HFFc6 (cell line): ENCODE data around the gene SH3BP5. TPM values are rescaled to one million over a fixed set of nuclear protein-coding genes. Genes with fewer than 3 reads are reported as not detected.

Source experiments
- DNase-seq: peaks from one replicate; pipeline ENCODE4 v3.0.0-alpha.2; 2018
- H3K27ac Mint-ChIP-seq: 2 replicates; pipeline ENCODE4 v1.8.0; 2020; ENCODE audit warnings: mild to moderate bottlenecking, mixed read lengths
- H3K27me3 Mint-ChIP-seq: 2 replicates; pipeline ENCODE4 v1.8.0; 2021; ENCODE audit warnings: mild to moderate bottlenecking, moderate library complexity, mixed read lengths; ENCODE audit not compliant: insufficient read depth
- H3K36me3 Mint-ChIP-seq: 2 replicates; pipeline ENCODE4 v1.8.0; 2021; ENCODE audit warnings: low read depth, mixed read lengths
- H3K4me1 Mint-ChIP-seq: 2 replicates; pipeline ENCODE4 v1.8.0; 2020; ENCODE audit warnings: low read depth, mixed read lengths
- H3K4me3 Mint-ChIP-seq: 2 replicates; pipeline ENCODE4 v1.8.0; 2020; ENCODE audit warnings: mild to moderate bottlenecking, moderate library complexity, mixed read lengths
- H3K9me3 Mint-ChIP-seq: 2 replicates; pipeline ENCODE4 v1.8.0; 2020; ENCODE audit warnings: mild to moderate bottlenecking, mixed read lengths
- total RNA-seq, 6 experiments: library from RNA; stranded (reverse); fragmentation: NEBNext Ultra II Directional; extraction: Animal tissue kit (Norgen Biotek cat#: 25700); gene quantifications; 2 replicates in 1 of 6; 3 replicates in 5 of 6; pipeline ENCODE4 v1.2.3, GENCODE V29; 2021
- TF ChIP-seq, protein P1 (sequence below): fragments of 200-600 bp; sonication (generic); IDR thresholded peaks from 2 replicates; pipeline ENCODE4 v1.5.0; 2021; ENCODE audit warnings: antibody characterized with exemption, mild to moderate bottlenecking

SH3BP5 gene
- total RNA-seq, 6 experiments from 2014 or later, result 10.8 to 14.2 (median 11.9) TPM

- H3K36me3 Mint-ChIP-seq, result no peaks in the 10 kb centered on the region; the same call in 1 of the 2 replicates
- no peaks in the 10 kb centered on the region for H3K27me3 Mint-ChIP-seq
- H3K4me1 Mint-ChIP-seq, result peaks cover 30% of the 10 kb centered on the region
- TF ChIP-seq, protein P1, sequence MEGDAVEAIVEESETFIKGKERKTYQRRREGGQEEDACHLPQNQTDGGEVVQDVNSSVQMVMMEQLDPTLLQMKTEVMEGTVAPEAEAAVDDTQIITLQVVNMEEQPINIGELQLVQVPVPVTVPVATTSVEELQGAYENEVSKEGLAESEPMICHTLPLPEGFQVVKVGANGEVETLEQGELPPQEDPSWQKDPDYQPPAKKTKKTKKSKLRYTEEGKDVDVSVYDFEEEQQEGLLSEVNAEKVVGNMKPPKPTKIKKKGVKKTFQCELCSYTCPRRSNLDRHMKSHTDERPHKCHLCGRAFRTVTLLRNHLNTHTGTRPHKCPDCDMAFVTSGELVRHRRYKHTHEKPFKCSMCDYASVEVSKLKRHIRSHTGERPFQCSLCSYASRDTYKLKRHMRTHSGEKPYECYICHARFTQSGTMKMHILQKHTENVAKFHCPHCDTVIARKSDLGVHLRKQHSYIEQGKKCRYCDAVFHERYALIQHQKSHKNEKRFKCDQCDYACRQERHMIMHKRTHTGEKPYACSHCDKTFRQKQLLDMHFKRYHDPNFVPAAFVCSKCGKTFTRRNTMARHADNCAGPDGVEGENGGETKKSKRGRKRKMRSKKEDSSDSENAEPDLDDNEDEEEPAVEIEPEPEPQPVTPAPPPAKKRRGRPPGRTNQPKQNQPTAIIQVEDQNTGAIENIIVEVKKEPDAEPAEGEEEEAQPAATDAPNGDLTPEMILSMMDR, result no peak
- no peak for DNase-seq
- no peak overlapping the region for H3K4me3 Mint-ChIP-seq
- H3K27ac Mint-ChIP-seq, result no peak overlapping the region
- no peaks in the 10 kb centered on the region for H3K9me3 Mint-ChIP-seq
Observed at GRCh38 chr3:15276028-15276724, 56.2 kb downstream of the SH3BP5 start.

DNA sequence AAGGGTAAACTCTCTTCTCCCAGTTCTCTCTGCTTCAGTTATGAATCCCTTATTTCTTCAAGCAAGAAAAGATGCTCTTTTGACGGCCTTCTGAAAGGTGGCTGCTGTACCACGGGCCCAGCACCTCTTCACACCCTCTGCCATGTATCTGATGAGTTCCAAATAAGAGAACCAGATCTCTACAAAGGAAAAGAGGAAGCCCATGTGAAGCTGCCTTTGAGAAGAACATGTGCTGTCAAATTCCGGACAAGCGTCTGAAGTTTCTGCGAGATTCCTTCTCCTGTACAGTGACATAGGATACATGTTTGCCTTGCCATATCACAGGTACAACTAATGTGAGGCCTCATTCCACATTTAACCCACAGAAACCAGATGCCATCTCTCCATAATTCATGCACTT is 59.2 kb downstream of the SH3BP5 start:
- no peak for DNase-seq
- H3K27ac Mint-ChIP-seq, result no peak overlapping the region
- TF ChIP-seq, protein P1, result no peak

DNA sequence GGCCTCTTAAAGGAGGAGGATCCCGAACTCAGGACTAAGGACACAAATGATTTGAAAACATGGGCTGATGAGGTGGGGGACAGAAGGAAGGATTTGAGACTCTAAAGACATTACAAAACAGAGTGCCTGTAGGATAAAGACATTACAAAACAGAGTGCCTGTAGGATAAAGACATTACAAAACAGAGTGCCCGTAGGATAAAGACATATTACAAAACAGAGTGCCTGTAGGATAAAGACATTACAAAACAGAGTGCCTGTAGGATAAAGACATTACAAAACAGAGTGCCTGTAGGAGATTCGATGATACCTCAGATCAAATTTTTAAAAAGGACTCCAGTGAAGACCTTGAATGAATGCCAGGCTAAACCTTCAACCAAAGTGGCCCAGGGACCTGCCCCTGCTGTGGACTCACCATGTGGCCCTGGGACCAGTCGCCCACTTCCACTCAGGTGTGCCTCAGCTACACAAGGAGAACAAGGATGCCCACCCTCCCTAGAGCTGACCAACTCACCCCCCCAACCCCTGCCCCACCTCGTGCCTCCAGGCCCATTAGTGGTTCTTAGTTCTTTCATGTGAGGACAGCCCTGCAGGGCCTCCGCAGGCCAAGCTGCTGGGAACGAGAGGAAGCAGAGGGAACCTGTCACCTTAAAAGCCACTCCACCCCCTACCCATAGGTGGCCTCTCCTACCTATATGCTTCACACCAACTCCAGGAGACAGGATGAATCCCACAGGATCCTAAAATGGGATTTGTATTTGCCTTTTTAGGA is 59.8 kb downstream of the SH3BP5 start:
- no peak overlapping the region for H3K27ac Mint-ChIP-seq
- peaks cover 45% of the 10 kb centered on the region for H3K4me1 Mint-ChIP-seq
- no peaks in the 10 kb centered on the region; the same call in 1 of the 2 replicates for H3K27me3 Mint-ChIP-seq
- H3K4me3 Mint-ChIP-seq, result no peak overlapping the region
- H3K36me3 Mint-ChIP-seq, result no peaks in the 10 kb centered on the region; the same call in 1 of the 2 replicates
- DNase-seq, result no peak
- TF ChIP-seq, protein P1, result no peak
- no peaks in the 10 kb centered on the region for H3K9me3 Mint-ChIP-seq

More for the DNA sequence above, 59.2 kb downstream of the SH3BP5 start:
- peaks cover 40% of the 10 kb centered on the region for H3K4me1 Mint-ChIP-seq
- H3K9me3 Mint-ChIP-seq, result no peaks in the 10 kb centered on the region
- no peaks in the 10 kb centered on the region; the same call in 1 of the 2 replicates for H3K36me3 Mint-ChIP-seq
- no peaks in the 10 kb centered on the region; the same call in 1 of the 2 replicates for H3K27me3 Mint-ChIP-seq
- no peak overlapping the region for H3K4me3 Mint-ChIP-seq

DNA sequence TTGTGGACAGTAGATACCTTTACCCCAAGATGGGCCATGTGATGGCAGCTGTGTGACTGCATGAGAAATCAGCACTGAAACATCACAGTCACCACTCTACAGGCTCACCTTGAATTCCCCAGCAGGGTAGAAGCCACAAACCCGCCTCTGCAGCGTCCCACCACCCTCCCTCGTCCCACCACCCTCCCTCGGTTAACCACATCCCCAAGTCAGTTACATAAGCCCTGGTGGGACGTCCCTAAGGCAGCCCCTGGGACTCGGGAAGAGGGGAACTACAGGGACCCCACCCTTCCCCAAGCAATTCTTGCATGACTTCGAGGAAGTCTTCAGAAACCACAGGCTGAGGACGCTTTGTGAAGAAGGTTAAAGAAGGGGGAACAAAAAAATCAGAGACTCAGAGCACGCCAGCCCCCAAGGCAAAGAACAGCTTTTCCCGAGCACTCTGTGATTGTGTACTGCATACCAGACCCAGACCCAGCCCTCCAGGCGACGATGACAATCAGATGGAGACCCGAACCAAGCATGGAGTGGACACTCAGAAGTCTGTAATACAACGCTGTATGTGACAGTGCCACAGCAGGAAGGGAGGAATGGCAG is 60.5 kb downstream of the SH3BP5 start:
- no peak for DNase-seq
- H3K4me1 Mint-ChIP-seq, result peaks cover 45% of the 10 kb centered on the region
- H3K27ac Mint-ChIP-seq, result no peak overlapping the region
- H3K27me3 Mint-ChIP-seq, result no peaks in the 10 kb centered on the region; the same call in 1 of the 2 replicates
- TF ChIP-seq, protein P1, result no peak
- no peak overlapping the region for H3K4me3 Mint-ChIP-seq
- H3K9me3 Mint-ChIP-seq, result no peaks in the 10 kb centered on the region
- no peaks in the 10 kb centered on the region; the same call in 1 of the 2 replicates for H3K36me3 Mint-ChIP-seq

DNA sequence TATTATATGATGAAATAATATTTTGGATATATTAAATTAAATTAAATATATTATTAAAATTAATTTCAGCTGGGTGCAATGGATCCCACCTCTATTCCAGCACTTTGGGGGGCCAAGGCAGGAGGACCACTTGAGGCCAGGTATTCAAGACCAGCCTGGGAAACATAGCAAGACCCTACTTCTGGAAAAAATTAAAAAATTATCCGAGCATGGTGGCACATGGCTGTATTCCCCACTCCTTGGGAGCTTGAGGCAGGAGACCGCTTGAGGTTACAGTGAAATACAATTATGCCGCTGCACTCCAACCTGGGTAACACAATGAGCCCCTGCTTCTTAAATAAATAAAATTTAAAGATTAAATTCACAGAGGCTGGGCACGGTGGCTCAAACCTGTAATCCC is 61.4 kb downstream of the SH3BP5 start:
- H3K4me1 Mint-ChIP-seq, result peaks cover 41% of the 10 kb centered on the region
- H3K4me3 Mint-ChIP-seq, result no peak overlapping the region
- no peaks in the 10 kb centered on the region; the same call in 1 of the 2 replicates for H3K36me3 Mint-ChIP-seq
- no peaks in the 10 kb centered on the region for H3K9me3 Mint-ChIP-seq
- no peak for DNase-seq
- no peaks in the 10 kb centered on the region; the same call in none of the 2 replicates for H3K27me3 Mint-ChIP-seq
- TF ChIP-seq, protein P1, result no peak
- no peak overlapping the region for H3K27ac Mint-ChIP-seq
